GM12874 (cell line): ENCODE measurements around the gene TMOD1.

ENCODE experiments used
- CTCF ChIP-seq: IDR thresholded peaks from 2 replicates; pipeline ENCODE4 v1.5.1; 2011; ENCODE audit warnings: low read depth, mild to moderate bottlenecking, control low read depth, low read length, moderate library complexity; ENCODE audit not compliant: insufficient read depth

The TMOD1 gene

GRCh38 chr9:97577051-97577450 is 75.6 kb downstream of the TMOD1 start:
- no peak for TF ChIP-seq CTCF

- TF ChIP-seq CTCF = no peak
These were observed 77.4 kb downstream of the TMOD1 start for GRCh38 chr9:97578846-97579245.

GRCh38 chr9:97579914-97580313 is 78.4 kb downstream of the TMOD1 start:
- TF ChIP-seq CTCF = no peak

GRCh38 chr9:97591535-97591934 is 90.1 kb downstream of the TMOD1 start:
- TF ChIP-seq CTCF = no peak

- TF ChIP-seq CTCF = no peak
These were observed 90.7 kb downstream of the TMOD1 start for GRCh38 chr9:97592126-97592525.

- no peak for TF ChIP-seq CTCF
These were observed 92.5 kb downstream of the TMOD1 start for GRCh38 chr9:97593960-97594359.

- TF ChIP-seq CTCF = no peak
These were observed 93.0 kb downstream of the TMOD1 start for GRCh38 chr9:97594381-97594921.
